HepG2 (cell line): ENCODE measurements around the gene MRPL48. TPM values are rescaled to one million over a fixed set of nuclear protein-coding genes. Genes with fewer than 3 reads are reported as not detected.

ENCODE experiments used
- ATAC-seq: fragments of 200-7000 bp; cut with Tn5 transposase; 3 replicates; pipeline ENCODE4 v1.9.1; 2020; ENCODE audit warnings: mild to moderate bottlenecking, moderate library complexity
- BruUV-seq: library from RNA; stranded (reverse); fragments of 400-500 nt; replicated peaks from 2 replicates; lab custom pipeline; 2021; lab: Mats Ljungman, UMichigan
- CTCF ChIA-PET: fragments of 300-600 bp; formaldehyde crosslinking; extraction: SDS; loops from one replicate; lab custom pipeline; 2021; ENCODE audit warnings: low total read pairs, inconsistent platforms, low intra/inter-chr PET ratio; lab: Yijun Ruan, JAX
- POLR2A ChIA-PET: fragments of 350-600 bp; sonication (Branson Sonifier 250); formaldehyde crosslinking; loops from one replicate; lab custom pipeline; 2020; ENCODE audit warnings: antibody characterized with exemption, inconsistent platforms; lab: Yijun Ruan, JAX
- DNase-seq: peaks from one replicate; pipeline ENCODE4 v3.0.0-alpha.2; 2015; ENCODE audit warnings: low spot score
- FAIRE-seq: peaks from 3 replicates; lab custom pipeline; 2011; peaks lifted over from hg19 to GRCh38; lab: Jason Lieb, UNC
- H2AFZ ChIP-seq: one replicate; pipeline ENCODE4 v1.6.1; 2011; ENCODE audit warnings: low read length, inconsistent platforms
- H3K27ac ChIP-seq: fragments of 300-600 bp; 3 replicates; pipeline ENCODE4 v1.8.0; 2011; ENCODE audit warnings: mixed run types, mild to moderate bottlenecking, mixed read lengths, low read length, inconsistent platforms; ENCODE audit not compliant: insufficient read depth; ENCODE audit errors: extremely low read length
- H3K27me3 ChIP-seq, 2 experiments: fragments of 200-600 bp in 1 of 2; 2 replicates in 1 of 2; 3 replicates in 1 of 2; pipeline versions ENCODE4 v1.6.0 to v1.8.0; 2011; ENCODE audit warnings: low read length in 2 of 2, mild to moderate bottlenecking in 2 of 2, moderate library complexity in 2 of 2, inconsistent platforms in 1 of 2; ENCODE audit not compliant: insufficient read depth in 2 of 2, control insufficient read depth in 1 of 2
- H3K36me3 ChIP-seq, 2 experiments: fragments of 200-600 bp in 1 of 2; replicated peaks in 1 of 2; 2 replicates in 1 of 2; 3 replicates in 1 of 2; pipeline versions ENCODE4 v1.5.1 to v1.8.0; 2011; ENCODE audit warnings: low read length in 2 of 2, inconsistent platforms in 1 of 2; ENCODE audit not compliant: insufficient read depth in 2 of 2, control insufficient read depth in 1 of 2
- H3K4me1 ChIP-seq: 2 replicates; pipeline ENCODE4 v1.5.1; 2012; ENCODE audit warnings: low read length, inconsistent platforms; ENCODE audit not compliant: insufficient read depth
- H3K4me2 ChIP-seq: 2 replicates; pipeline ENCODE4 v1.6.0; 2011; ENCODE audit warnings: low read depth, low read length, inconsistent platforms
- H3K4me3 ChIP-seq, 3 experiments: fragments of 200-600 bp in 1 of 3; sonication (generic), shearing (Covaris generic) in 1 of 3; replicated peaks in 1 of 3; 2 replicates each; pipeline ENCODE4 v1.5.1; 2011 to 2016; ENCODE audit warnings: low read length in 3 of 3, inconsistent platforms in 2 of 3, low read depth in 2 of 3, mild to moderate bottlenecking in 2 of 3, control low read depth in 1 of 3, mixed read lengths in 1 of 3; ENCODE audit not compliant: insufficient read depth in 1 of 3
- H3K79me2 ChIP-seq: one replicate; pipeline ENCODE4 v1.6.1; 2011; ENCODE audit warnings: low read length, inconsistent platforms; ENCODE audit not compliant: insufficient read depth
- H3K9ac ChIP-seq: 2 replicates; pipeline ENCODE4 v1.6.0; 2011; ENCODE audit warnings: mild to moderate bottlenecking, low read depth, low read length, inconsistent platforms; ENCODE audit not compliant: insufficient read depth
- H3K9me3 ChIP-seq: 2 replicates; pipeline ENCODE4 v1.5.1; 2012; ENCODE audit warnings: mild to moderate bottlenecking, low read length
- H4K20me1 ChIP-seq: 2 replicates; pipeline ENCODE4 v1.6.0; 2011; ENCODE audit warnings: inconsistent platforms, mild to moderate bottlenecking, low read length, moderate library complexity; ENCODE audit not compliant: insufficient read depth
- ATF4 ChIP-seq, 2 experiments: fragments of 450-650 bp in 1 of 2; sonication (generic) in 1 of 2; formaldehyde crosslinking; IDR thresholded peaks; 2 replicates each; pipeline versions ENCODE4 v1.5.0 to v1.8.0; 2020 to 2022; ENCODE audit warnings: mild to moderate bottlenecking in 1 of 2, missing genetic modification reagents in 1 of 2
- ATF7-NPFF ChIP-seq: sonication (generic); formaldehyde crosslinking; IDR thresholded peaks from 2 replicates; pipeline ENCODE4 v1.8.1; 2023; ENCODE audit warnings: mild to moderate bottlenecking, low read depth, missing genetic modification reagents, moderate library complexity
- DBP ChIP-seq: sonication (generic); formaldehyde crosslinking; IDR thresholded peaks from 2 replicates; pipeline ENCODE4 v1.4.0; 2020; ENCODE audit warnings: missing genetic modification reagents; ENCODE audit errors: not compliant biosample characterization
- ELF4 ChIP-seq: sonication (generic); formaldehyde crosslinking; IDR thresholded peaks from 2 replicates; pipeline ENCODE4 v1.5.0; 2020; ENCODE audit warnings: missing genetic modification reagents, mild to moderate bottlenecking, moderate library complexity, borderline replicate concordance
- GLMP ChIP-seq: sonication (generic); formaldehyde crosslinking; IDR thresholded peaks from 2 replicates; pipeline ENCODE4 v1.9.0; 2021; ENCODE audit warnings: missing genetic modification reagents, mild to moderate bottlenecking, borderline replicate concordance
- GRHL1 ChIP-seq: sonication (generic); formaldehyde crosslinking; conservative IDR thresholded peaks from 2 replicates; pipeline ENCODE4 v1.8.0; 2022; ENCODE audit warnings: missing genetic modification reagents
- GZF1 ChIP-seq: sonication (generic); formaldehyde crosslinking; IDR thresholded peaks from 2 replicates; pipeline ENCODE4 v1.5.1; 2020; ENCODE audit warnings: mild to moderate bottlenecking, missing genetic modification reagents
- HES4 ChIP-seq: sonication (generic); formaldehyde crosslinking; IDR thresholded peaks from 2 replicates; pipeline ENCODE4 v1.9.0; 2021; ENCODE audit warnings: mild to moderate bottlenecking, missing genetic modification reagents, borderline replicate concordance
- NFIB ChIP-seq: sonication (generic); formaldehyde crosslinking; IDR thresholded peaks from 2 replicates; pipeline ENCODE4 v1.9.0; 2021; ENCODE audit warnings: missing genetic modification reagents, mild to moderate bottlenecking, borderline replicate concordance
- PHB2 ChIP-seq: fragments of 450-650 bp; IDR thresholded peaks from 2 replicates; pipeline ENCODE4 v1.6.1; 2018; ENCODE audit not compliant: partially characterized antibody
- SKI ChIP-seq: fragments of 450-650 bp; IDR thresholded peaks from one replicate; pipeline ENCODE4 v1.6.1; 2018; ENCODE audit warnings: mild to moderate bottlenecking; ENCODE audit not compliant: partially characterized antibody
- SNAI1 ChIP-seq: sonication (generic); formaldehyde crosslinking; IDR thresholded peaks from 2 replicates; pipeline ENCODE4 v1.5.0; 2020; ENCODE audit warnings: mild to moderate bottlenecking, missing genetic modification reagents, borderline replicate concordance
- UBTF ChIP-seq: sonication (generic); formaldehyde crosslinking; IDR thresholded peaks from 2 replicates; pipeline ENCODE4 v1.4.0; 2020; ENCODE audit warnings: mild to moderate bottlenecking, missing genetic modification reagents
- ZNF337 ChIP-seq: sonication (generic); formaldehyde crosslinking; IDR thresholded peaks from 2 replicates; pipeline ENCODE4 v1.5.1; 2020; ENCODE audit warnings: missing genetic modification reagents, low read depth, mild to moderate bottlenecking, borderline replicate concordance
- ZNF562 ChIP-seq: sonication (generic); formaldehyde crosslinking; IDR thresholded peaks from 2 replicates; pipeline ENCODE4 v1.8.0; 2022; ENCODE audit warnings: missing genetic modification reagents, borderline replicate concordance
- ZNF781 ChIP-seq: sonication (generic); formaldehyde crosslinking; IDR thresholded peaks from 2 replicates; pipeline ENCODE4 v1.5.1; 2020; ENCODE audit warnings: borderline replicate concordance, mild to moderate bottlenecking, missing genetic modification reagents; ENCODE audit errors: not compliant biosample characterization
- ZNF816 ChIP-seq: sonication (generic); formaldehyde crosslinking; IDR thresholded peaks from 2 replicates; pipeline ENCODE4 v1.8.0; 2022; ENCODE audit warnings: missing genetic modification reagents, mild to moderate bottlenecking, borderline replicate concordance
- ZNF850 ChIP-seq: sonication (generic); formaldehyde crosslinking; conservative IDR thresholded peaks from 2 replicates; pipeline ENCODE4 v1.9.0; 2021; ENCODE audit warnings: mild to moderate bottlenecking, missing genetic modification reagents
- WGBS: methylation state at CpG from one replicate; pipeline ENCODE4 v1.1.6; 2017; ENCODE audit warnings: low lambda C conversion rate; 5-methylcytosine and 5-hydroxymethylcytosine counted together
- in situ Hi-C: cut with HindIII; loops from 2 replicates; pipeline ENCODE4 v1.10.0; 2017; ENCODE audit warnings: low pct_unique_long_range_greater_than_20kb; ENCODE audit not compliant: extremely low pct_ligation_motif_present
- intact Hi-C: fragments of 100-400 bp; cut with micrococcal nuclease; formaldehyde crosslinking; loops from one replicate; pipeline ENCODE4 v1.10.0; 2022; ENCODE audit not compliant: unreplicated experiment
- polyA plus RNA-seq, 8 experiments: library from polyadenylated mRNA; depleted of rRNA in 3 of 8; stranded (reverse) in 7 of 8; unstranded in 1 of 8; fragments of >200 nt; fragmentation: Illumina TruSeq in 4 of 8; extraction: Trizol in 4 of 8; gene quantifications; 2 replicates each; pipeline versions ENCODE4 v1.2.1 to v1.2.3, GENCODE V29; 2011 to 2016; ENCODE audit warnings: low read depth in 4 of 8, missing spikeins in 1 of 8, mixed read lengths in 1 of 8; ENCODE audit not compliant: insufficient read depth in 1 of 8
- total RNA-seq, 5 experiments: library from RNA; depleted of rRNA; stranded (reverse); fragments of >200 nt; fragmentation: Illumina TruSeq; extraction: Trizol; gene quantifications; 2 replicates each; pipeline ENCODE4 v1.2.3, GENCODE V29; 2016; ENCODE audit warnings: low read depth in 1 of 5

Gene MRPL48
- total and polyA plus RNA-seq, 2 of the 13 experiments (the other 11 are each of a cell fraction or from before 2014, with no cell fraction given), result 61.2 to 67.9 TPM

- Histone ChIP-seq H3K9me3 (no peaks in the 10 kb centered on the region), H2AFZ (no peak overlapping the region), H3K27me3 (no peaks in the 10 kb centered on the region), H3K36me3 (peaks cover 0 to 21% of the 10 kb centered on the region in 2 experiments; a peak in 2 of 5 replicates), H3K27ac (no peak overlapping the region), H3K4me1 (no peaks in the 10 kb centered on the region), H3K79me2 (no peaks in the 10 kb centered on the region), H3K4me2 (no peak overlapping the region), H3K9ac (no peak overlapping the region), H4K20me1 (no peaks in the 10 kb centered on the region), H3K4me3 (no peak overlapping the region)
- ChIA-PET CTCF (no interaction called here), POLR2A (no interaction called here)
- DNase-seq, result no peak
- no peak for FAIRE-seq
- TF ChIP-seq ATF4 (CRISPR knock-in tag; IDR thresholded peaks at IDR 0.05) (no peak), ZNF816 (no peak), HES4 (CRISPR knock-in tag) (no peak), ELF4 (CRISPR knock-in tag) (no peak), SKI (no peak), SNAI1 (CRISPR knock-in tag) (no peak), GZF1 (CRISPR knock-in tag) (no peak), PHB2 (no peak), DBP (CRISPR knock-in tag) (no peak), ZNF337 (no peak), ZNF781 (no peak), NFIB (CRISPR knock-in tag) (no peak), GRHL1 (CRISPR knock-in tag) (no peak), ZNF562 (CRISPR knock-in tag) (no peak), GLMP (no peak), UBTF (CRISPR knock-in tag) (no peak), ZNF850 (no peak), ATF7-NPFF (CRISPR knock-in tag) (no peak)
- intact Hi-C loops (no loop called here), in situ Hi-C loops (no loop called here)
- WGBS, result 100% methylated on average over 1 of the region's 1 CpG
- no TSS peak for BruUV-seq
- no peak for ATAC-seq
These were observed 23.0 kb downstream of the MRPL48 start for GRCh38 chr11:73810637-73811036.
